HG02885 (cell line): ENCODE measurements around the gene WDR91.

ENCODE experiments used
- ATAC-seq: cut with Tn5 transposase; IDR thresholded peaks from one replicate; pipeline ENCODE4 v1.9.1; 2021; ENCODE audit warnings: mild to moderate bottlenecking; ENCODE audit not compliant: unreplicated experiment, poor library complexity

The WDR91 gene

DNA sequence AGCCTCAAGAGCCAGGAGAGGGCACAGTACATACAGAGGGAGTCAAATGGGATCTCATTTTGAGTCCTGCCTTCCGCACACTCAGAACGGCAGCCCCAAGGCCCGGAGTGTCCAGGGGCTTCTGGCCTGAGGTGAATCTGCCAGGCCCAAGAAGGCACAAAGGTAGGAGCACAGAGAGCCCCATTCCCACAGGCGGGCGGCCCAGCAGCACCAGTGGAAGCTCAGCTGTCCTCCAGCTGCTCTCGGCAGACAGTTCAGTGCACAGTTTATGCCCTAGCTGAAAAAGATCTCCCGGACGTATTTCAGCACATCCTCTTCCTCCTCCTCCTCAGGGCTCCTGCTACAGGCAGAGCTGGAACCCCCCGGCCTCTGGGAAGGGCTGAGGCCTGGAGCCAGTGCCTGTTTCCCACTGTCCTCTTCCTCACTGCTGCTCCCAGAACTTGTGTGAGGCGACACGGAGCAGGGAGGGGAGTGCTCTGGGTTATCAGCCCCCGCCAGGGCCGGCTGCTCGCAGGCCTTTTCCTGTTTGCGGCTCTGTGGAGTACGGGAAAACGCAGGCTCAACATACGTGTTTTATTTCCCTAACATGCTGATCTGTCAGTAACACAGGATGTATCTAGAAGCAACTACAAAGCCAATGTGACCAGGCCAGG lies 44.9 kb downstream of the WDR91 start:
- no peak for ATAC-seq

DNA sequence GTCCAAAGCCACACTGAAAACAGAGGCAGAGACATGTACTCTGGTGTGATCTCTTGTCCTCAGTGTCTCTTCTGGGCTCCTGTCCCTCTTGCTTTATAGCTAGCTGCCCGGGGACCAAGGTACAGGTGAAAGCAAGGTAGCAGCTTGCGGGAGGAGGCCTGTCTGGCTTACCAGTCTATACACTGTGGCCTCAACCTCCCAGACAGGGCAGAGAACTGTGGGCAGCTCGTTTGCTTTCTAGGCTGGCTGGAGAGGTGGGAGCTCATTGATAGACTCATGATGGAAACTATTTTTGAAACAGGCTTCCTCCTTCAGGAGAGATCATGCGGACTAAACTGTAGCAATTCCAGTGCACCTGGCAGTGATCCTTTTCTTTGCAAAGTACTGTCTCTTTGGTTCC lies 45.5 kb downstream of the WDR91 start:
- no peak for ATAC-seq

DNA sequence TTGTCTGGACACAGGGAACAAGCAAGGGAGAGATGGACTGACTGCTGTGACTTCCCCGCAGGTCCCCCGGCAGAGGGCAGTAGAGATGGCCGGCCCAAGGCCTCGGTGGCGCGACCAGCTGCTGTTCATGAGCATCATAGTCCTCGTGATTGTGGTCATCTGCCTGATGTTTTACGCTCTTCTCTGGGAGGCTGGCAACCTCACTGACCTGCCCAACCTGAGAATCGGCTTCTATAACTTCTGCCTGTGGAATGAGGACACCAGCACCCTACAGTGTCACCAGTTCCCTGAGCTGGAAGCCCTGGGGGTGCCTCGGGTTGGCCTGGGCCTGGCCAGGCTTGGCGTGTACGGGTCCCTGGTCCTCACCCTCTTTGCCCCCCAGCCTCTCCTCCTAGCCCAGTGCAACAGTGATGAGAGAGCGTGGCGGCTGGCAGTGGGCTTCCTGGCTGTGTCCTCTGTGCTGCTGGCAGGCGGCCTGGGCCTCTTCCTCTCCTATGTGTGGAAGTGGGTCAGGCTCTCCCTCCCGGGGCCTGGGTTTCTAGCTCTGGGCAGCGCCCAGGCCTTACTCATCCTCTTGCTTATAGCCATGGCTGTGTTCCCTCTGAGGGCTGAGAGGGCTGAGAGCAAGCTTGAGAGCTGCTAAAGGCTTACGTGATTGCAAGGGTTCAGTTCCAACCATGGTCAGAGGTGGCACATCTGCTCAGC lies 46.8 kb downstream of the WDR91 start:
- no peak for ATAC-seq

DNA sequence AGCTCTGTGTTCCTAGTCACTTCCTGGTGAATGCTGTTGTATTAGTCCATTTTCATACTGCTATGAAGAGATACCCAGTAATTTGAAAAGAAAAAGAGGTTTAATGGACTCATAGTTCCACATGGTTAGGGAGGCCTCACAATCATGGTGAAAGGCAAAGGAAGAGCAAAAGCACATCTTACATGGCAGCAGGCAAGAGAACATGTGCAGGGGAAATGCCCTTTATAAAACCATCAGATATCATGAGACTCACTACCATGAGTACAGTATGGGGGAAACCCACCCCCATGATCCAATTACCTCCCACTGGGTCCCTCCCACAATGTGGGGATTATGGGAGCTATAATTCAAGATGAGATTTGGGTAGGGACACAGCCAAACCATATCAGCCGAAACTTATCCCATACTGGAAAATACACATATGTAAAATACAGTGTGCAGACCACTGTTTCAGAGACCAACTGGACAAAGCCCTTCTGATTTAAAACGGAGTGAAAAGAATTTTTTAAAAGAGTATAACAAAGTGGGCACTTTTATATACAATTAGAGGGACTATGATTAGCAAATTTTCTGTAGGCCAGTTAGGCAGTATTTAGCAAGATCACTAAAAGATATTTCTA lies 48.8 kb downstream of the WDR91 start:
- ATAC-seq = no peak

DNA sequence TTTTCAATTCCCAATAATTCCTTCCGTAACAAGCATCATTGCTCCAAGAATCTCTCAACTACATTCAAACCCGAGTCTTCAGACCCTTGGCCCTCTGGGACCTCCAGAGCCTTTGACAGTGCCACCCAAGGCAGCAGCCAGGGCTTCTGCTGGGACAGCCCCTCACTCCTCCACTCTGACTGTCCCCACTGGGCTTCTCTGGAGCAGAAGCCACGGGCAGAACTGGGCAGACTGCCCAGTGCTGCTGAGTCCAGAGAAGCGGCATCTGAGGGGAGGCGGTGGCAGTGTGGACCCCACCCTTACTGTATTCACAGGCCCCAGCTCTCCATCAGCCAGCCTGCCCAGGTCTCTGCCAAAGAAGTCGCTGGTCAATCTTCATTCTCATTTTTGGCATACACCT lies 49.7 kb downstream of the WDR91 start:
- ATAC-seq = no peak

DNA sequence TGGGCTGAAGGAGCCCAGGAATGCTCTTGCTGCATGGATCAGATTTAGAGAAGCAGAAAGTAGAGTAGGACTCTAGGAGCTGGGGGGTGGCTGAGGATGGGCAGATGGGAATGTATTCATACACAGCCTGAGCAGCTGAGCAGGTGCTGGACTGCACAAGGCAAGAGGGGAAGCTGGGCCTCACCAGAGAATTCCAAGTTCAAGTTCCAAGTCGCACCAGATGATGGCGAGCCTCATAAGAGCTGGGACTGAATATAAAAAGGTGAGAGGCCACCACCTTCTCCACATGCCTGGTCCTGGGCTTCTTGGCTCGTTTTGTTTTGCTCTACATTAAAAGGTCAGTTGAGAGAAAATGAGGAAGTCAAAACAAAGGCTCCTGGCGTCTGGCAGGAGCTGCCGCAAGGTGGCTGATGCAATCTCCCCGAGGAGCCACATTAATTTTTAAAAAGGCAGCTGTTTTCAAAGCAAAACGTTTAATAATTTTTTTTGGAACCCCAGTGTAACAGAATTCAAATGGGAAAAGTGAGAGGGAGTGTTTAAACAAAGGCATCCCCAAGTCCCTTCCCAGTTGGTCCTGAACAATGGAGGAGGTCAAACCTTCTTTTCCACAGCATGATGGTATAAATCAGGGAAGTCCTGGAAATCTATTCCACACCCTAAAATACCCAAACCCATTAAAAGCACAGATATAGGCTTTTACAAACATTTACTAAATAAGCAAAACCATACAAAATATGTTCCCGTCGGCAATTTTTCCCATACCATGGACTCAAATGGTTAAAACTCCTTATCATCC lies 50.3 kb downstream of the WDR91 start:
- peak; percentile 37 for ATAC-seq

DNA sequence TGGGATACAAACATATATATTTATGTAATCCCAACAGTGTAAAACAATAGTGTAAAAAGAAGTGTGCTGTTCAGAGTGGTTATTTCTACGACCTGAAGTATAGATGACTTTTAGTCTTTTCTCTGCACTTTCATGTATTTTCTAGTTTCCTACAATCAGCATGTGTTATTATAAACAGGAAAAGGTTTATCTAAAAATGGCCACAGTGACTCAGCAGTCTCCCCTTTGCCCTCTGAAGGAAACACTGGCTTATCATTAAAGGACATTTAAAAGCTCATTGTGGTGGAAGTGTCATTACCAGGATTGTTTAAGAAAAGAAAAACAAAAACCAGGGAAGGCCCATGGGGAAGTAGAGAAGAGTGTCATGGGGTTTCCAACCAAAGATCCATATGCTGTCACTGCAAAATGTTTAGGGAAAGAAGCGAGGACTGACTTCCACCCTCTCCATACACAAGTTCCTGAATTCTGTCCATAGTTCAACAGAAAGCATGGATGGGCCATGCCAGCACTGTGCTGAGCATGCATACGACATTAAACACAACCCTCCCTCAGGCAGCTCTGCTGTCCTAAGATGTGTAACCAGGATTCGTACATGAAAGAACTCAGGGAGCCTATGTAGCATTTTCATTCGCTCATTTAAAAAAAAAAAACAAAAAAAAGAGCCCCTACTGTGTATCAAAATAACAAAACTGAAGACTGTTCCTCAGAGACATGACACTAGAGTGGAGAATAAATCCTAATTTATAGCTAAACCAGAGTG lies 51.0 kb downstream of the WDR91 start:
- peak; percentile 40 for ATAC-seq

DNA sequence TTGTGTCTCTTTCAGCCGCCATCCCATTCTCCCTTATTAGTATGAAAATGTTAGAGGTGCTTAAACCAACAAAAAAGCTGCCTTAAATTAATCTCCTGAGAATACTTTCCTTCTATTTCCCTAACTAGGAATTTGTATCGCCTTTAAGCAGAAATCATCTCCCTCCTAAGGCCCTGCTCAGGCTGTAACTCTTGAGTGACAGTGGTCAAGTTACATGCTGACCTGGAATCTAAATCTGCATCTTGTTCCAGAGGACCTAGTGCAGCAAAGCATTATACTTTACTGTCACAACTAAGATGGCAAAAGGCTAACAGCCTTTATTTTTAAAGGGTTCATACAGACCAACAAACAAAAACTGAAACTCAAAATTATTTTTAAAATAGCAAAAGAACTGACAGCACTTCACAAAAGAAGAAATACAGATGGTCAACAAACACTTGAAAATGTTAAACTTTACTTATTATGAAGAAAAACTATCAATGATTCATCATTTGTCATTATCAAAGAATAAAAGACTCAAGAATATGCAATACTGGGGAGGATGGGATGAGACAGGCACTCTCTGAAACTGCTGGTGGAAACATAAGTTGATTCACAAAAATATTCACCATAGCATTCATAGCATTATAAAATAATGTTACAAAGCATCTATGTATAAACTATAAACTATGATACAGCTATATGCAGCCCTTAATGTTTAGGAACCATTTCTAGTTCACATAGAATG lies 51.8 kb downstream of the WDR91 start:
- ATAC-seq = no peak

DNA sequence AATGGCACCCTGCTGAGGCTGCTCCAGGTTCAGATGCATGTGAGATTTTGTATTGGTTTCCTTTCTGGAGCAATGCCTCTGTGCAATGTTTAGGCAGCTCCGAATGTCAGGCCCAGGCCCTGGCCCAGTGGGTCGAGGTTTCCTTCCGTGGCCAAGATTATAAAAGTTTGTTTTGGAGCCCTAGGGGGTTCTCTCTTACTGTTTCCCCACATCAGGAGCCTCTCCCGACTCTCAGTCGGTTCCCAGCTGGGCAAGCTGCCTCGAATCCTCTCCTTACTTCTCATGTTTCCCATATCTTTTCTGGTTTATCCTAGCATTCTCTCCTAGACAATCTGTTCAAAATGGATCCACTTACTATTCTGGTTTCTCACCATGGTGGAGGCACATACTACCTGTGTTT lies 52.5 kb downstream of the WDR91 start:
- ATAC-seq = no peak

DNA sequence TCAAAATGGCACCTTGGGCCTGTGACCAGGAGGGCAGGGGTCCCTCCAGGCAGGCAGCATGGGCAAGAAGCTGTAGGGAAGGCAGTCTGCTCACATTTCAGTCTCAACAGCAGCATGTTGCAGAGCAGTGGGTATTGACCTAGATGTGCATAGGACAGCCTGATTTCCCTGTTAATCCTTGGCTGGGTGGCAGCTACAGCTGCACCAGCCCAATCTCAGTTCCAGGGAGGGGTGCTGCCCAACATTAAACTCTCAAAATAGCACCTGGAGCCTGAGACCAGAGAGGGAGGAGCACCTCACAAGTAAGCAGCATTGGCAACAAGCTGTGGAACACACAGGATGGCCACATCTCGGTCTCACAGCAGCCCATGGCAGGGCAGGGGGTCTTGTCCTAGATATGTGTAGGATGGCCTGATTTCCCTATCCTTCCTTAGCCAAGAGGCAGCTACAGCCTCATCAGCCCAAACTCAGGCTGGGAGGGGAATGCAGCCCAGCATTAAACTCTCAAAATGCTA lies 53.1 kb downstream of the WDR91 start:
- no peak for ATAC-seq

DNA sequence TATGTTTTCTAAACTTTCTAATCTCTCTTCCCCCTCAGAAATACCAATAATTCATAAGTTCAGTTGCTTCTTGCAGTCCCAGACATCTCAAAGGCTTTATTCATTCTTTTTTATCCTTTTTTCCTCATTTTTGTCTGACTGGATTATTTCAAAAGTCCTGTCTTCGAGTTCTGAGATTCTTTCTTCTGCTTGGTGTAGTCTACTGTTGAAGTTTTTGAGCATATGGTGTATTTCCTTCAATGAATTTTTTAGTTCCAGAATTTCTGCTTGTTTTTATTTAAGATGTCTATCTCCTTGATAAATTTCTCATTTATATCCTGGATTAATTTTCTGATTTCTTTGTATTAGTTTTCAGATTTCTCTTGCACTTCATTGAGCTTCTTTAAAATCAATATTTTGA lies 55.0 kb downstream of the WDR91 start:
- ATAC-seq = no peak

DNA sequence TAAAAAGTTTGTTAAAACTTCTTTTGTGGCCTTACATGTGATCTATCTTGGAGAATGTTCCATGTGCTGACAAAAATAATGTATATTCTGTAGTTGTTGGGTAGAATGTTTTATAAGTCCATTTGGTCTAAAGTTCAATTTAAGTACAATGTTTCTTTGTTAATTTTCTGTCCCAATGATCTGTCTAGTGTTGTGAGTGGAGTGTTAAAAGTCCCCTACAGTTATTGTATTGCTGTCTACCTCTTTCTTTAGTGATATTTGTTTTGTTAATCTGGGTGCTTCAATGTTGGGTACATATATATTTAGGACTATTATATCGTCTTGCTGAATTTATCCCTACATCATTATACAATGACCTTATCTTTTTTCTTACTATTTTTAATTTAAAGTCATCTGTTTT lies 56.6 kb downstream of the WDR91 start:
- no peak for ATAC-seq

DNA sequence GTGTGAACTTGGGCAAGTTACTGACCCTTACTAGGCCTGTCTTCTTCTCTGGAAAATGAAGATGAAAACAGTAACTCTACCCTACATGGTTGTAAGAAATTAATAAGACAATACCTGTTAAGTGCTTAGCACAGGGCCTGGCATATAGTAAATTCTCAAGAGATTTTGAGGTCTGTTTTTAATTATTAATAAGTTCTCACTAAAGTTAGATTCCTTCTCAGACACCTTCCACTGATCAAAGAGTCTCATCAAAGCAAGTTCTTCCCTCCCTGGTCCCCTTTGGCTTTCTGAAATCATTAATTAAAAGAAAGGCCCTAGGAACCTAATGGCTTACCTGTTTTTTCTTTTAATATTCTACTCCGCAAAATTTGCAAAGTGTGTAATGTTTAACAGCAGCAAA lies 58.9 kb downstream of the WDR91 start:
- no peak for ATAC-seq

DNA sequence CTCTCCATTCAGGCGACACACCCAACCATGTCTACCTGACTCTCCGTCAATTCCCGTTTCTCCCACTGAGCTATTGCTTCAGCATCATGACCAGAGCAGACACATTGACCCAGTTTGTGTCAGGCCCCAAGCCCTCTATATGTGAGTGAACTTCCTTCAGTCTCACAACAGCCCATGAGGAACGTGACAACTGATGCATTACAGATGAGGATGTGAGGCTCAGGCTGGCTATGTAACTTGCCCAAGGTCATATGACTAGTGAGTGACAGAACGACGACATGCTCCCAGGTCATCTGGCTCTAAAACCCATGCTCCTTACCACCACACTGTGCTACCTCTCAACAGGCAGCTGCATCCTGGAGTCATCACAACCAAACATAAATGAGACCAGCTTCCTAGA lies 59.8 kb downstream of the WDR91 start:
- ATAC-seq = no peak

DNA sequence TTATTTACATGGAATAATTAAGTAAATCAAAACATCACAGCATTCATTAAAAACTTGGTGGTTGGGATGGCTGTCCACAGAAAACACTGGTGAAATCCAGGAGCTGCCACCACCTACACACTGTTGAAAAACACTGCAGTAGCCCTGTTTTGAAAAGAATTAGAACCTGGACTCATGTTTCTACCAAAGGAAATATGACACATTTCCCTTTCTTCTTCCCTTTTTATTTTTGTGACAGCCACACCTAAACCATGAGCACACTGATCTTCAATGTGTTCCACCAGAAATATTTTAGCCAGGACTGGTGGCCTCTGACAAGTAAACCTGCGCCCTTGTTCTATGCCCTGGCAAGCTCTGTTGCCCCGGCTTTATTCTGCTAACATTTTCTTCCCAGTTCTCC lies 60.2 kb downstream of the WDR91 start:
- no peak for ATAC-seq

DNA sequence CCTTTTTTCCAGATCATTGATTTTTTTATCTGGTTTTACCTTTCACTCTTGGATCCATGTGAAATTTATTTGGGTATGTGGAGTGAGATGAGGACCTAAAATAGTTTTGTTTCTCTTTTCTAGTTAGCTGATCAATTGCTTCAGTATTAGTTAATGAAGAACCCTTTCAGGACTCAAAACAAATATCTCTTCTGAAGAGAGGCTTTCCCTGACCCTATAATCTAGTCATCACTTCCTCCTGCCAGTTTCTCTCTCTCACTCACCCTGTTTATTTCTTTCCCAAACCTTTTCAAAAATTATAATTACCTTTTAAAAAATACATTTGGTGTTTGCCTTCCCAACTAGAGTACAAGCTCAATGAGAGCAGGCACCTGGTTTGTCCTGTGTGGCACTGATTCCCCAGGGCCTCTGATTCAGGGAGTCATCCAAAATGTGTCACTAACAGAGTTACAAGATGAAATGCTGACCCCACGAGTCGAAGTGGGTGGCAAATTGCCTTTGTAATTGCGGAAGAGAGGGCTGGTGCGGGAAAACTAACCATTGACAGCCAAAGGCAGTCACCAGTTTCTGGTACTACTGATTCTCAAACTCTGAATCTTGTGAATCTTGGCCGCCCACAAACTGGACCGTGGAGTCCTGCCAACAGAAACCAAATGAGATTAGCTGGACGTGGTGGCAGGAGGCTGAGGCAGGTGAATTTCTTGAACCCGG lies 61.1 kb downstream of the WDR91 start:
- ATAC-seq = no peak

DNA sequence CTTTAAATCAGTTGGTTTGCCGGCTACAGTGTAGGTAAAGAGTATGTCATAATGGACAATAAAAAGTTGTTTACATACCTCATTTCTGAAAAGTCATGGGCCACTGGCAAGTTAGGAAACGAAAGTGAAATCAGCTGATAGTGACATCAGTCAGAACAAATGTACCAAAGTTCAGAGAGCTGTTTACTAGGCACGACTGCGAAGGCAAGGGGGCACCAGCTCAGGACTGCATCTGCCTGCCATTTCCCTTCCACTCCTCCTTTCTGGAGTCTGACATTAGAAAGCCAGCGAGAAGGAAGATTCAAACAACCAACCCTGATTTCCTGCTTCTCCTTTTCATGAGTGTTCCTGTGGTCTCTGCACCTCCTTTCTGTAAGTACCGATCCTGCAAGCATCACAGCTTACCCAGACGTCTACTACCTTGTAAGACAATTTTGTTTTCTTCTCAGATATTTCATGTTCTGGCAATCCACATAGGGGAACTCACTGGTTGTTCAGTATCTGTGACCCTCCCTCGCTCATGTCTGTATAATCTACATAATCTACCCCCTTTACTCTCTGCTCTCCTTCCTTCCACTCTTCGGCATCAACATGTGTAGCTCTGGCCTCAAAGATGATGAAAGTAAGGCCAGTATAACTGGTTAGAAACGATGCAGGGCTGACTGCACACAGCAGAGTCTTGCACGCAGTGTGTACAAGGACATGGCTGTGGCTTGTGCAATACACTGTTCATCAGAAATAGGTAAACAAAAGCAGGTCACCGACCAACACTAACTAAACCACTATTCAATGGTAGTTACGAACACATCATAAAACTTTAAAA lies 63.2 kb downstream of the WDR91 start, which contains the start of gene TMEM140:
Gene TMEM140 (plus strand): TSS at position 174 of the 823 bp plus-strand sequence. CDS start 16,370 bp downstream, outside the sequence.
- ATAC-seq = peak; percentile 82

DNA sequence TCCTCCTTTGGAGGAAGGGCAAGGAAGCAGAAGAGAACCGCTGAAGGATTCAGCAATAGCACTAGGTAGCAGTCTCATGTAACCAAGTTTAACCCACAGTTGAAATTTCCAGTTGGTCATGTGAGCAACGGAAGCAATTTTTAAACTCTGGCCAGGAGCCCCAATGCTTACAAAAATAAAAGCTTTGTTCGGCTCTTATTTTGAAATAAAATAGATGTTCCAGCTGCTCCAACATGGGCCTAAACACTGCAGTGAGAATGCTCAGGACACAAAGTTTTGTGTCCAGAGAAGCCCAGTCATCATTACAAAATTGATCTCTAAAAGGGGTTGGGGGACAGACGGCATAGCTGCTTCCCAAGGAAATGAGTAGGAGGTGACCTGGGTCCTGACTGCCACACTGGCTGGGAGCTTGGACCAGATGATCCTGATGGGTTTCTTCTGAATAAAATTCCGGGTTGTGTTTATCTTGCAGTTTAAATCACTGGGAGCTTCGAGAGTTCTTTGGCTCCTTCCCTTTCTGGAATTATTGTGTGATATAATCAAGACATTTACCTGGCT lies 63.9 kb downstream of the WDR91 start:
- no peak for ATAC-seq
